PC-9 (cell line): ENCODE measurements around the gene FAM174B. TPM values are rescaled to one million over a fixed set of nuclear protein-coding genes. Genes with fewer than 3 reads are reported as not detected.

ENCODE experiments used
- BruUV-seq: library from RNA; stranded (reverse); fragments of 400-500 nt; replicated peaks from 2 replicates; lab custom pipeline; 2021; lab: Mats Ljungman, UMichigan
- CTCF ChIA-PET: fragments of 300-600 bp; sonication (Branson Sonifier 250); formaldehyde crosslinking; loops from one replicate; lab custom pipeline; 2022; ENCODE audit warnings: antibody characterized with exemption; lab: Charles Lee
- POLR2A ChIA-PET: fragments of 300-600 bp; sonication (Branson Sonifier 250); formaldehyde crosslinking; loops from one replicate; lab custom pipeline; 2022; ENCODE audit warnings: antibody characterized with exemption; ENCODE audit not compliant: unreplicated experiment; lab: Charles Lee
- DNase-seq, 2 experiments: peaks; one replicate each; pipeline versions ENCODE4 v3.0.0 to v3.0.0-alpha.2; 2015 to 2022; ENCODE audit warnings: mixed read lengths in 1 of 2
- H2AFZ ChIP-seq: fragments of 200-600 bp; sonication (generic); 2 replicates; pipeline ENCODE4 v1.8.1; 2017; ENCODE audit warnings: antibody characterized with exemption
- H3F3A ChIP-seq: fragments of 200-600 bp; sonication (generic); 2 replicates; pipeline ENCODE4 v1.8.1; 2017; ENCODE audit warnings: antibody characterized with exemption, mild to moderate bottlenecking, low read depth; ENCODE audit not compliant: insufficient read depth
- H3K27ac ChIP-seq: fragments of 200-600 bp; sonication (generic); 2 replicates; pipeline ENCODE4 v1.6.1; 2016; ENCODE audit warnings: mixed run types
- H3K27me3 ChIP-seq: fragments of 200-600 bp; sonication (generic); 2 replicates; pipeline ENCODE4 v1.6.1; 2016; ENCODE audit warnings: low read depth, mixed run types; ENCODE audit not compliant: insufficient read depth
- H3K36me3 ChIP-seq: fragments of 200-600 bp; sonication (generic); 2 replicates; pipeline ENCODE4 v1.6.1; 2016; ENCODE audit warnings: low read depth, mixed run types
- H3K4me1 ChIP-seq: fragments of 200-600 bp; sonication (generic); replicated peaks from 2 replicates; pipeline ENCODE4 v1.6.1; 2016; ENCODE audit warnings: mixed run types; ENCODE audit not compliant: insufficient read depth
- H3K4me2 ChIP-seq: fragments of 200-600 bp; sonication (generic); 2 replicates; pipeline ENCODE4 v1.6.1; 2017; ENCODE audit warnings: mixed run types
- H3K4me3 ChIP-seq: fragments of 200-600 bp; sonication (generic); 2 replicates; pipeline ENCODE4 v1.6.1; 2016; ENCODE audit warnings: mixed run types
- H3K79me2 ChIP-seq: fragments of 200-600 bp; sonication (generic); 2 replicates; pipeline ENCODE4 v1.6.1; 2017; ENCODE audit warnings: low read depth, mixed run types
- H3K9me2 ChIP-seq: fragments of 200-600 bp; sonication (generic); 2 replicates; pipeline ENCODE4 v1.8.1; 2017; ENCODE audit warnings: mild to moderate bottlenecking; ENCODE audit not compliant: insufficient read depth
- H3K9me3 ChIP-seq: fragments of 200-600 bp; sonication (generic); 2 replicates; pipeline ENCODE4 v1.8.1; 2016; ENCODE audit warnings: low read depth; ENCODE audit not compliant: insufficient read depth
- H4K20me1 ChIP-seq: fragments of 200-600 bp; sonication (generic); 2 replicates; pipeline ENCODE4 v1.8.1; 2017; ENCODE audit not compliant: insufficient read depth
- CTCF ChIP-seq: fragments of 200-600 bp; sonication (generic); conservative IDR thresholded peaks from 2 replicates; pipeline ENCODE4 v1.6.1; 2017; ENCODE audit warnings: mixed run types, antibody characterized with exemption, mild to moderate bottlenecking, moderate library complexity
- EZH2 ChIP-seq: fragments of 200-600 bp; sonication (generic); IDR thresholded peaks from 2 replicates; pipeline ENCODE4 v1.8.0; 2017; ENCODE audit warnings: antibody characterized with exemption, low read depth
- intact Hi-C: fragments of 100-400 bp; cut with micrococcal nuclease; formaldehyde crosslinking; loops from one replicate; pipeline ENCODE4 v1.10.0; 2022; ENCODE audit not compliant: unreplicated experiment
- total RNA-seq: library from RNA; stranded (reverse); gene quantifications from 2 replicates; pipeline ENCODE4 v1.2.3, GENCODE V29; 2021

Gene FAM174B
- total RNA-seq, 1 experiment from 2014 or later = 90.3 TPM

DNA sequence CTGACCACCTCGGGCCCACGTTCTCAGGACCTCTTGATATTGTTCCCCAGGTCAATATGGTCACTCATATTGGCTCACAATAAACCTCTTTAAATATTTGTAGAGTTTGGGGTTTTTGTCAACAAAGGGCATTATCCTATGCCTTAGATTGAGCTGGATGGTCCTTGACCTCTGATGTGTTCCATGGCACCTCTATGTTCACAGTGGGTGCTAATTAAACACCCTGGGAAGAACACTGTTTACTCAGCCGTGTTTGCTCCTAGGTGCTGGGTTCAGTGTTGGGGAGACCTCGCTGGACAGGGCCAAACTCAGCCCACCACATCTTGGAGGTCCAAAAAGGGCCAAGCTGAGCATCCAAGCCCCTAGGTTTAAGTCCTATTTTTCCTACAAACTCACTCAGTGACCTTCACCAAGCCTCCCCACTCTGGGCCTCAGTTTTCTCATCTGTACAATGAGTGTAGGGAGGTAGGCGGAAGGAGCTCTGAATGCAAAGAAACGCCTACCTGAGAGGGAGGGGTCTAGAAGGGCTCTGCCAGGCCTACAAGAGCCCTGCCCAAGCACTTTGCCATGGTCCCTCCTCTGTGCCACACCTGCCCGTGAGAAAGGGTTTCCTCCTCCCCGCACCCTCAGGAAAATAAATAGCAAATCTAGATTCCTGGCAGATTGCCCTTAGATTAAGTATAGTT, 7.2 kb downstream of the FAM174B start:
- Histone ChIP-seq H3K4me1 (peaks cover 97% of the 10 kb centered on the region), H3K79me2 (peaks cover 88% of the 10 kb centered on the region), H3K27ac (peak overlapping the region; percentile 97), H4K20me1 (no peaks in the 10 kb centered on the region), H3K27me3 (no peaks in the 10 kb centered on the region), H3F3A (peaks cover 70% of the 10 kb centered on the region), H2AFZ (no peak overlapping the region), H3K9me2 (no peaks in the 10 kb centered on the region), H3K4me2 (peak overlapping the region; percentile 89), H3K36me3 (peaks cover 41% of the 10 kb centered on the region), H3K4me3 (no peak overlapping the region), H3K9me3 (no peaks in the 10 kb centered on the region)
- intact Hi-C loops = loop anchor here (5.0 to 10.0 kb wide), 3 partner anchors 399 to 784 kb away; no protein-coding TSS in a partner anchor
- ChIA-PET CTCF (no interaction called here), POLR2A (no interaction called here)
- TF ChIP-seq CTCF = no peak
- no peak for TF ChIP-seq EZH2
- no TSS peak for BruUV-seq
- no peak for DNase-seq

DNA sequence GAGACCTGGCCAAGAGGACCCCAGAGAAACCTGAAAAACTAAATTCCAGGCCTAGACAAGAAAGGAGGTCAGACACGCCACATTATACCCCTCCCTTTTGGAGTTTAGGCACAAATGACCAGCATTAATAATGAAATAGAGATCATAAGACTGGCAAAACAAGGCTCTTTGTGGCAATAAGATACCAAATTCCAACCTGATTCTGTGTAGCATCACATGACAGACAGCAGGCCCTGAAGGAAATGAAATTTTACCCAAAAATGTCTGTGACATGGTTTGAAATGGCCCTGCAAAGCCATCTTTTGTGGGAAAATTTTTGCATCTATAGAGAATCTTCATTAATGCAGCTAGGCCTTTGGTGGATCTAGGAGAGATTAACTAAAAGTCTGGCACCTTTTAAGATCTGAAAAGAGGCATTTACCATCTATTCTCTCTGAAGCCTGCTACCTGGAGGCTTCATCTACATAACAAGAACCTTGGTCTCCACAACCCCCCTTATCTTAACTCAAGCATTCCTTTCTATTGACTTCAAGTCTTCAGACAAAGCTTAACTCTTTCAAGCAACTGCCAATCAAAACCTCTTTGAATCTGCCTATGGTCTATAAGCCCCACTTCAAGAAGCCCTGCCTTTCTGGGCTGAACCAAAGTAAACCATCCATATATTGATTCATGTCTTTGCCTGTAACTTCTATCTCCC, 8.0 kb downstream of the FAM174B start:
- no peaks in the 10 kb centered on the region for H3K9me3 ChIP-seq
- POLR2A ChIA-PET = no interaction called here
- no TSS peak for BruUV-seq
- peak overlapping the region; percentile 97 for H3K27ac ChIP-seq
- H2AFZ ChIP-seq = no peak overlapping the region
- H3K4me2 ChIP-seq = peak overlapping the region; percentile 89
- H3K36me3 ChIP-seq = peaks cover 37% of the 10 kb centered on the region
- no peaks in the 10 kb centered on the region for H4K20me1 ChIP-seq
- H3F3A ChIP-seq = peaks cover 72% of the 10 kb centered on the region
- H3K79me2 ChIP-seq = peaks cover 88% of the 10 kb centered on the region
- no peaks in the 10 kb centered on the region for H3K27me3 ChIP-seq
- TF ChIP-seq EZH2 (no peak), CTCF (no peak)
- peaks cover 98% of the 10 kb centered on the region for H3K4me1 ChIP-seq
- peak in 1 of 2 experiments; percentile 65 for DNase-seq
- intact Hi-C loops = loop anchor here (5.0 to 10.0 kb wide), 3 partner anchors 400 to 783 kb away; no protein-coding TSS in a partner anchor
- CTCF ChIA-PET = no interaction called here
- H3K4me3 ChIP-seq = no peak overlapping the region
- no peaks in the 10 kb centered on the region for H3K9me2 ChIP-seq

GRCh38 chr15:92646216-92646615, 9.4 kb downstream of the FAM174B start:
- TF ChIP-seq CTCF (no peak), EZH2 (no peak)
- POLR2A ChIA-PET = no interaction called here

More at GRCh38 chr15:92646216-92646615, 9.4 kb downstream of the FAM174B start:
- peaks cover 88% of the 10 kb centered on the region for H3K79me2 ChIP-seq
- no peak overlapping the region for H2AFZ ChIP-seq
- no TSS peak for BruUV-seq
- CTCF ChIA-PET = no interaction called here
- H3K4me2 ChIP-seq = peak overlapping the region; percentile 89
- intact Hi-C loops = loop anchor here (5.0 to 10.0 kb wide), 3 partner anchors 401 to 781 kb away; no protein-coding TSS in a partner anchor
- no peaks in the 10 kb centered on the region for H3K27me3 ChIP-seq
- H3K9me3 ChIP-seq = peaks cover 12% of the 10 kb centered on the region; the same call in 1 of the 2 replicates
- DNase-seq = no peak
- no peaks in the 10 kb centered on the region for H4K20me1 ChIP-seq
- H3K27ac ChIP-seq = peak overlapping the region; percentile 97
- H3F3A ChIP-seq = peaks cover 79% of the 10 kb centered on the region
- peaks cover 100% of the 10 kb centered on the region for H3K4me1 ChIP-seq
- no peaks in the 10 kb centered on the region for H3K9me2 ChIP-seq
- H3K4me3 ChIP-seq = peak overlapping the region; percentile 63; the same call in 1 of the 2 replicates
- H3K36me3 ChIP-seq = peaks cover 36% of the 10 kb centered on the region
